GM21529 (cell line): ENCODE results near the gene RBFOX2.
"Not testable (repeated sequence)": the region's sequence is repeated elsewhere in the genome, so short reads cannot be mapped to it uniquely, and the experiment has no call there.

Source experiments
- ATAC-seq: cut with Tn5 transposase; IDR thresholded peaks from one replicate; pipeline ENCODE4 v1.9.1; 2021; ENCODE audit not compliant: unreplicated experiment

The RBFOX2 gene

GRCh38 chr22:35743326-35743860, 285.2 kb downstream of the RBFOX2 start:
- no peak for ATAC-seq

GRCh38 chr22:35742342-35743100, 286.1 kb downstream of the RBFOX2 start:
- no peak for ATAC-seq

GRCh38 chr22:35740616-35741015, 288.0 kb downstream of the RBFOX2 start:
- ATAC-seq, result no peak

GRCh38 chr22:35739931-35740380, 288.7 kb downstream of the RBFOX2 start:
- no peak for ATAC-seq

- no peak for ATAC-seq
These were observed 289.3 kb downstream of the RBFOX2 start for GRCh38 chr22:35739076-35739930.

- ATAC-seq, result not testable (repeated sequence)
These were observed 290.7 kb downstream of the RBFOX2 start for GRCh38 chr22:35737886-35738285.

GRCh38 chr22:35736701-35737100, 291.9 kb downstream of the RBFOX2 start:
- ATAC-seq, result no peak

- ATAC-seq, result no peak
These were observed 292.5 kb downstream of the RBFOX2 start for GRCh38 chr22:35736166-35736565.

GRCh38 chr22:35735542-35735941, 293.1 kb downstream of the RBFOX2 start:
- ATAC-seq, result no peak

GRCh38 chr22:35734517-35734827, 294.2 kb downstream of the RBFOX2 start:
- no peak for ATAC-seq

GRCh38 chr22:35733791-35734516, 294.7 kb downstream of the RBFOX2 start:
- ATAC-seq, result no peak

- no peak for ATAC-seq
These were observed 295.6 kb downstream of the RBFOX2 start for GRCh38 chr22:35733036-35733435.

GRCh38 chr22:35732116-35732515, 296.5 kb downstream of the RBFOX2 start:
- ATAC-seq, result no peak

GRCh38 chr22:35731321-35731720, 297.3 kb downstream of the RBFOX2 start:
- ATAC-seq, result no peak

- ATAC-seq, result no peak
These were observed 299.3 kb downstream of the RBFOX2 start for GRCh38 chr22:35729309-35729698.

- no peak for ATAC-seq
These were observed 299.9 kb downstream of the RBFOX2 start for GRCh38 chr22:35728639-35729308.

GRCh38 chr22:35727436-35727835, 301.2 kb downstream of the RBFOX2 start:
- ATAC-seq, result no peak

- no peak for ATAC-seq
These were observed 301.7 kb downstream of the RBFOX2 start for GRCh38 chr22:35726933-35727332.

- ATAC-seq, result no peak
These were observed 302.2 kb downstream of the RBFOX2 start for GRCh38 chr22:35726398-35726797.

GRCh38 chr22:35725521-35725920, 303.1 kb downstream of the RBFOX2 start:
- no peak for ATAC-seq

- no peak for ATAC-seq
These were observed 306.7 kb downstream of the RBFOX2 start for GRCh38 chr22:35721960-35722359.
